HCT116 (cell line): ENCODE results near the gene UBE2E2. TPM values are rescaled to one million over a fixed set of nuclear protein-coding genes. Genes with fewer than 3 reads are reported as not detected.

Experiments used
- ATAC-seq: fragments of 200-7000 bp; cut with Tn5 transposase; 2 replicates; pipeline ENCODE4 v1.9.1; 2020; ENCODE audit warnings: mild to moderate bottlenecking, moderate library complexity
- BruUV-seq: library from RNA; stranded (reverse); fragments of 400-500 nt; replicated peaks from 2 replicates; lab custom pipeline; 2021; lab: Mats Ljungman, UMichigan
- CTCF ChIA-PET: fragments of 300-600 bp; sonication (Branson Sonifier 250); formaldehyde crosslinking; loops from one replicate; lab custom pipeline; 2021; ENCODE audit warnings: antibody characterized with exemption; lab: Charles Lee
- POLR2A ChIA-PET: fragments of 300-600, 350-600 bp; sonication (Branson Sonifier 250); formaldehyde crosslinking; loops from one replicate; lab custom pipeline; 2021; ENCODE audit warnings: antibody characterized with exemption; lab: Charles Lee
- RAD21 ChIA-PET, 2 experiments: fragments of 300-600 bp; sonication (Branson Sonifier 250); formaldehyde crosslinking; loops; one replicate each; lab custom pipeline; 2023; ENCODE audit warnings: low total read pairs in 2 of 2; ENCODE audit not compliant: uncharacterized antibody in 2 of 2, unreplicated experiment in 2 of 2, low non-redundant PET in 1 of 2; lab: Charles Lee
- DNase-seq: peaks from one replicate; pipeline ENCODE4 v3.0.0-alpha.2; 2010; ENCODE audit warnings: low read depth, low spot score
- H2AFZ ChIP-seq: fragments of 200-600 bp; shearing (Covaris generic), sonication (generic); 2 replicates; pipeline ENCODE4 v1.6.1; 2017; ENCODE audit warnings: low read depth, mixed run types, mixed read lengths, antibody characterized with exemption, low read length; ENCODE audit not compliant: poor library complexity, severe bottlenecking
- H3K27ac ChIP-seq: 2 replicates; pipeline ENCODE4 v1.5.1; 2012; ENCODE audit warnings: low read depth, low read length
- H3K27me3 ChIP-seq: fragments of 200-600 bp; sonication (generic); 2 replicates; pipeline ENCODE4 v1.6.1; 2016; ENCODE audit warnings: mixed run types, low read length, mixed read lengths; ENCODE audit not compliant: insufficient read depth
- H3K36me3 ChIP-seq, 2 experiments: fragments of 200-500 bp in 1 of 2; fragments of 200-600 bp in 1 of 2; sonication (Bioruptor generic) in 1 of 2; sonication (generic) in 1 of 2; 2 replicates each; pipeline versions ENCODE4 v1.5.1 to v1.6.1; 2014 to 2016; ENCODE audit warnings: low read length in 2 of 2, inconsistent platforms in 1 of 2, mixed read lengths in 1 of 2, mixed run types in 1 of 2; ENCODE audit not compliant: insufficient read depth in 2 of 2, control insufficient read depth in 1 of 2
- H3K4me1 ChIP-seq, 2 experiments: fragments of 200-600 bp in 1 of 2; sonication (generic) in 1 of 2; 2 replicates each; pipeline versions ENCODE4 v1.5.1 to v1.6.1; 2012 to 2017; ENCODE audit warnings: low read length in 2 of 2, inconsistent platforms in 1 of 2, mild to moderate bottlenecking in 1 of 2, mixed read lengths in 1 of 2, mixed run types in 1 of 2, moderate library complexity in 1 of 2; ENCODE audit not compliant: insufficient read depth in 2 of 2, control insufficient read depth in 1 of 2
- H3K4me2 ChIP-seq: fragments of 200-600 bp; sonication (generic); 2 replicates; pipeline ENCODE4 v1.6.1; 2017; ENCODE audit warnings: mixed run types, low read length, mixed read lengths
- H3K4me3 ChIP-seq, 2 experiments: fragments of 200-600 bp in 1 of 2; sonication (generic) in 1 of 2; replicated peaks in 1 of 2; 2 replicates each; pipeline ENCODE4 v1.5.1; 2011 to 2016; ENCODE audit warnings: low read length in 2 of 2, control low read depth in 1 of 2, low read depth in 1 of 2, mild to moderate bottlenecking in 1 of 2, mixed read lengths in 1 of 2, mixed run types in 1 of 2
- H3K79me2 ChIP-seq: fragments of 200-600 bp; sonication (generic); 2 replicates; pipeline ENCODE4 v1.6.1; 2017; ENCODE audit warnings: mild to moderate bottlenecking, mixed run types, low read length, moderate library complexity, mixed read lengths; ENCODE audit not compliant: insufficient read depth
- H3K9ac ChIP-seq: fragments of 200-600 bp; sonication (generic); 2 replicates; pipeline ENCODE4 v1.6.1; 2016; ENCODE audit warnings: low read length, mixed read lengths
- H3K9me2 ChIP-seq: fragments of 200-600 bp; sonication (generic), shearing (Covaris generic); 2 replicates; pipeline ENCODE4 v1.6.1; 2017; ENCODE audit warnings: mixed run types, mild to moderate bottlenecking, moderate library complexity; ENCODE audit not compliant: insufficient read depth
- H3K9me3 ChIP-seq, 2 experiments: fragments of 200-500 bp in 1 of 2; fragments of 200-600 bp in 1 of 2; sonication (Bioruptor generic) in 1 of 2; sonication (generic) in 1 of 2; 2 replicates each; pipeline ENCODE4 v1.6.1; 2014 to 2017; ENCODE audit warnings: low read length in 2 of 2, mixed read lengths in 2 of 2, inconsistent platforms in 1 of 2, low read depth in 1 of 2, mild to moderate bottlenecking in 1 of 2, mixed run types in 1 of 2, moderate library complexity in 1 of 2; ENCODE audit not compliant: control insufficient read depth in 1 of 2, insufficient read depth in 1 of 2
- H4K20me1 ChIP-seq: fragments of 200-600 bp; sonication (generic), shearing (Covaris generic); 2 replicates; pipeline ENCODE4 v1.6.1; 2017; ENCODE audit warnings: mixed run types, mild to moderate bottlenecking, moderate library complexity; ENCODE audit not compliant: insufficient read depth
- CEBPB ChIP-seq: IDR thresholded peaks from 2 replicates; pipeline ENCODE4 v1.6.1; 2012; ENCODE audit warnings: low read depth
- EGR1 ChIP-seq: IDR thresholded peaks from 2 replicates; pipeline ENCODE4 v1.6.1; 2012; ENCODE audit warnings: low read depth
- EZH2 ChIP-seq: fragments of 200-600 bp; sonication (generic); IDR thresholded peaks from 2 replicates; pipeline ENCODE4 v1.6.1; 2017; ENCODE audit warnings: antibody characterized with exemption, mixed run types
- JUND ChIP-seq: IDR thresholded peaks from 2 replicates; pipeline ENCODE4 v1.6.1; 2012
- POLR2A ChIP-seq: IDR thresholded peaks from 2 replicates; pipeline ENCODE4 v1.7.0; 2011; ENCODE audit warnings: borderline replicate concordance; ENCODE audit not compliant: insufficient read depth, insufficient read length; ENCODE audit errors: extremely low read depth
- RAD21 ChIP-seq: IDR thresholded peaks from 2 replicates; pipeline ENCODE4 v1.6.1; 2012; ENCODE audit warnings: low read depth, mild to moderate bottlenecking
- REST ChIP-seq: IDR thresholded peaks from 2 replicates; pipeline ENCODE4 v1.6.1; 2012; ENCODE audit warnings: low read depth
- SP1 ChIP-seq: IDR thresholded peaks from 2 replicates; pipeline ENCODE4 v1.6.1; 2012; ENCODE audit warnings: low read depth
- TCF7L2 ChIP-seq: IDR thresholded peaks from 2 replicates; pipeline ENCODE4 v1.7.0; 2011; ENCODE audit warnings: borderline replicate concordance, inconsistent platforms; ENCODE audit not compliant: insufficient read depth, insufficient read length; ENCODE audit errors: extremely low read depth
- YY1 ChIP-seq: IDR thresholded peaks from 2 replicates; pipeline ENCODE4 v1.6.1; 2011; ENCODE audit warnings: low read length, low read depth, moderate library complexity, mild to moderate bottlenecking; ENCODE audit not compliant: insufficient replicate concordance; ENCODE audit errors: extremely low read depth
- ZBTB33 ChIP-seq: IDR thresholded peaks from 2 replicates; pipeline ENCODE4 v1.6.1; 2011; ENCODE audit warnings: mild to moderate bottlenecking, low read length, moderate library complexity; ENCODE audit not compliant: insufficient replicate concordance; ENCODE audit errors: extremely low read depth
- ZFX ChIP-seq: fragments of 450-650 bp; IDR thresholded peaks from 2 replicates; pipeline ENCODE4 v1.6.1; 2017
- ZNF274 ChIP-seq: fragments of 200-500 bp; sonication (Bioruptor generic); IDR thresholded peaks from 2 replicates; pipeline ENCODE4 v1.6.1; 2014; ENCODE audit warnings: mild to moderate bottlenecking, low read depth, low read length, inconsistent platforms
- intact Hi-C: fragments of 100-400 bp; cut with micrococcal nuclease; formaldehyde crosslinking; loops from 2 replicates; pipeline ENCODE4 v1.10.0; 2022
- total RNA-seq: library from RNA; stranded (reverse); gene quantifications from one replicate; pipeline ENCODE4 v1.2.1, GENCODE V29; 2021; ENCODE audit not compliant: unreplicated experiment
- TF ChIP-seq, protein P1 (sequence below): IDR thresholded peaks from 2 replicates; pipeline ENCODE4 v1.6.1; 2012

The UBE2E2 gene
- total RNA-seq, 1 experiment from 2014 or later, result 21.4 TPM

GRCh38 chr3:23624305-23624704 is 421.2 kb downstream of the UBE2E2 start (continued):
- no peak for TF ChIP-seq REST
- TF ChIP-seq EGR1, result no peak
- no peak for TF ChIP-seq JUND
- TF ChIP-seq POLR2A, result no peak

DNA sequence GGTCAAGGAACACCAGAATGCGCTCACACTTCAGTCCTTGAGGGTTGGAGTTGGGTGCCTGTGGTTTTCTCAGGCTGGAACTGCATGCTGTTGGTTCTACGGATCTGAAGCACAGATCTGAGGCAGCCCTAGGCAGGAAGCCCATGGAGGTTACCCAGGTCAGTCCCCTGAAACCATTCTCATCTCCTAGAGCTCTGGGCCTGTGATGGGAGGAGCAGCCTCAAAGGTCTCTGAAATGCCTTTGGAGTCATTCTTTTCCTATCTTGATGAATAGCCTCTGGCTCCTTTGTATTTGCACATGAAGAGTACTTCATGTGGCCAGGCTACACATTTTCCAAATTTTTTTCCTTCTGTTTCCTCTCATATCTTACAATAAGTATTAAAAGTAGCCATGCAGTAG is 423.3 kb downstream of the UBE2E2 start:
- BruUV-seq, result no TSS peak
- Histone ChIP-seq H4K20me1 (no peaks in the 10 kb centered on the region), H3K9ac (no peak overlapping the region), H3K4me1 (peaks cover 15 to 16% of the 10 kb centered on the region in 2 experiments), H2AFZ (no peak overlapping the region), H3K4me2 (no peak overlapping the region), H3K4me3 (no peak overlapping the region), H3K9me2 (no peaks in the 10 kb centered on the region), H3K79me2 (no peaks in the 10 kb centered on the region), H3K36me3 (no peaks in the 10 kb centered on the region), H3K27ac (no peak overlapping the region), H3K9me3 (no peaks in the 10 kb centered on the region), H3K27me3 (no peaks in the 10 kb centered on the region)
- ATAC-seq, result no peak
- POLR2A ChIA-PET, result no interaction called here
- CTCF ChIA-PET, result no interaction called here
- DNase-seq, result no peak
- intact Hi-C loops, result no loop called here
- TF ChIP-seq YY1, result no peak
- no peak for TF ChIP-seq EGR1
- no peak for TF ChIP-seq ZNF274
- no peak for TF ChIP-seq POLR2A
- TF ChIP-seq RAD21, result no peak
- TF ChIP-seq, protein P1, sequence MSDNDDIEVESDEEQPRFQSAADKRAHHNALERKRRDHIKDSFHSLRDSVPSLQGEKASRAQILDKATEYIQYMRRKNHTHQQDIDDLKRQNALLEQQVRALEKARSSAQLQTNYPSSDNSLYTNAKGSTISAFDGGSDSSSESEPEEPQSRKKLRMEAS, result no peak
- no peak for TF ChIP-seq SP1
- TF ChIP-seq CEBPB, result no peak
- no peak for TF ChIP-seq ZFX
- no peak for TF ChIP-seq TCF7L2
- no peak for TF ChIP-seq ZBTB33
- TF ChIP-seq JUND, result no peak
- no peak for TF ChIP-seq REST
- TF ChIP-seq EZH2, result no peak
- TF ChIP-seq, all 23 proteins: peak for 0
- RAD21 ChIA-PET, result no interaction called here
